Fibroblast of lung (primary cell): ENCODE results near the gene CAVIN3. TPM values are rescaled to one million over a fixed set of nuclear protein-coding genes. Genes with fewer than 3 reads are reported as not detected.

Source experiments
- DNase-seq, 2 donors: peaks; one replicate each; pipeline versions ENCODE4 v3.0.0 to v3.0.0-alpha.2; 2010; ENCODE audit warnings: low read depth in 2 of 2
- H2AFZ ChIP-seq: 2 replicates; pipeline ENCODE4 v1.5.1; 2012; ENCODE audit warnings: low read length, control low read depth, inconsistent platforms
- H3K27ac ChIP-seq: 2 replicates; pipeline ENCODE4 v1.5.1; 2011; ENCODE audit warnings: low read length, control low read depth; ENCODE audit not compliant: insufficient read depth
- H3K27me3 ChIP-seq: 2 replicates; pipeline ENCODE4 v1.5.1; 2011; ENCODE audit warnings: mild to moderate bottlenecking, low read length; ENCODE audit not compliant: control insufficient read depth, insufficient read depth
- H3K36me3 ChIP-seq: 2 replicates; pipeline ENCODE4 v1.5.1; 2011; ENCODE audit warnings: low read length; ENCODE audit not compliant: control insufficient read depth, insufficient read depth
- H3K4me1 ChIP-seq: 2 replicates; pipeline ENCODE4 v1.5.1; 2011; ENCODE audit warnings: low read length; ENCODE audit not compliant: control insufficient read depth, insufficient read depth; ENCODE audit errors: extremely low read depth
- H3K4me2 ChIP-seq: 2 replicates; pipeline ENCODE4 v1.5.1; 2011; ENCODE audit warnings: low read length, control low read depth; ENCODE audit not compliant: insufficient read depth; ENCODE audit errors: extremely low read depth
- H3K4me3 ChIP-seq, 4 experiments: fragments of 200-600 bp in 1 of 4; sonication (generic) in 1 of 4; replicated peaks in 1 of 4; 2 replicates each; pipeline ENCODE4 v1.5.1; 2011 to 2016; ENCODE audit warnings: low read length in 4 of 4, low read depth in 3 of 4, mild to moderate bottlenecking in 3 of 4, control low read depth in 2 of 4, inconsistent platforms in 1 of 4, mixed read lengths in 1 of 4; ENCODE audit not compliant: insufficient read depth in 1 of 4; ENCODE audit errors: control extremely low read depth in 1 of 4
- H3K79me2 ChIP-seq: 2 replicates; pipeline ENCODE4 v1.5.1; 2012; ENCODE audit warnings: mild to moderate bottlenecking, low read length, inconsistent platforms; ENCODE audit not compliant: control insufficient read depth, insufficient read depth
- H3K9ac ChIP-seq: 2 replicates; pipeline ENCODE4 v1.5.1; 2011; ENCODE audit warnings: mild to moderate bottlenecking, low read length, control low read depth; ENCODE audit not compliant: insufficient read depth
- H3K9me3 ChIP-seq: 2 replicates; pipeline ENCODE4 v1.5.1; 2012; ENCODE audit warnings: low read depth, low read length; ENCODE audit not compliant: control insufficient read depth, insufficient read depth
- H4K20me1 ChIP-seq: 2 replicates; pipeline ENCODE4 v1.5.1; 2011; ENCODE audit warnings: low read length; ENCODE audit not compliant: control insufficient read depth, insufficient read depth; ENCODE audit errors: extremely low read depth
- EZH2 ChIP-seq: IDR thresholded peaks from 2 replicates; pipeline ENCODE4 v1.5.1; 2012; ENCODE audit warnings: low read length, control low read depth, mild to moderate bottlenecking; ENCODE audit errors: missing control alignments
- polyA plus RNA-seq, 2 donors: library from polyadenylated mRNA; depleted of rRNA in 1 of 2; stranded (reverse) in 1 of 2; unstranded in 1 of 2; fragments of >200 nt; gene quantifications; 2 replicates each; pipeline ENCODE4 v1.2.1, GENCODE V29; 2011 to 2012; ENCODE audit warnings: missing spikeins in 1 of 2
- total RNA-seq: library from RNA; depleted of rRNA; stranded (reverse); fragments of >200 nt; gene quantifications from 2 replicates; pipeline ENCODE4 v1.2.1, GENCODE V29; 2014
- TF ChIP-seq, protein P1 (sequence below), 2 donors: IDR thresholded peaks in 1 of 2; conservative IDR thresholded peaks in 1 of 2; 1 replicate in 1 of 2; 2 replicates in 1 of 2; pipeline ENCODE4 v1.5.1; 2011 to 2012; ENCODE audit warnings: low read length in 2 of 2, control low read depth in 1 of 2, inconsistent platforms in 1 of 2, low read depth in 1 of 2, mild to moderate bottlenecking in 1 of 2

Gene CAVIN3
- total and polyA plus RNA-seq, 2 donors (not counting 1 experiment from before 2014, with no cell fraction given) = 50.9 to 87.9 TPM

- Histone ChIP-seq H3K4me1 (peaks cover 18% of the 10 kb centered on the region), H4K20me1 (no peaks in the 10 kb centered on the region), H3K4me3 (peak overlapping the region; percentile 63 to 96 (median 78)), H3K9me3 (no peaks in the 10 kb centered on the region), H3K36me3 (no peaks in the 10 kb centered on the region), H2AFZ (no peak overlapping the region), H3K9ac (peak overlapping the region; percentile 94), H3K27me3 (no peaks in the 10 kb centered on the region), H3K4me2 (peak overlapping the region; percentile 94), H3K27ac (peak overlapping the region; percentile 97), H3K79me2 (peaks cover 18% of the 10 kb centered on the region)
- DNase-seq = peak; percentile 45 to 66
- TF ChIP-seq, protein P1, sequence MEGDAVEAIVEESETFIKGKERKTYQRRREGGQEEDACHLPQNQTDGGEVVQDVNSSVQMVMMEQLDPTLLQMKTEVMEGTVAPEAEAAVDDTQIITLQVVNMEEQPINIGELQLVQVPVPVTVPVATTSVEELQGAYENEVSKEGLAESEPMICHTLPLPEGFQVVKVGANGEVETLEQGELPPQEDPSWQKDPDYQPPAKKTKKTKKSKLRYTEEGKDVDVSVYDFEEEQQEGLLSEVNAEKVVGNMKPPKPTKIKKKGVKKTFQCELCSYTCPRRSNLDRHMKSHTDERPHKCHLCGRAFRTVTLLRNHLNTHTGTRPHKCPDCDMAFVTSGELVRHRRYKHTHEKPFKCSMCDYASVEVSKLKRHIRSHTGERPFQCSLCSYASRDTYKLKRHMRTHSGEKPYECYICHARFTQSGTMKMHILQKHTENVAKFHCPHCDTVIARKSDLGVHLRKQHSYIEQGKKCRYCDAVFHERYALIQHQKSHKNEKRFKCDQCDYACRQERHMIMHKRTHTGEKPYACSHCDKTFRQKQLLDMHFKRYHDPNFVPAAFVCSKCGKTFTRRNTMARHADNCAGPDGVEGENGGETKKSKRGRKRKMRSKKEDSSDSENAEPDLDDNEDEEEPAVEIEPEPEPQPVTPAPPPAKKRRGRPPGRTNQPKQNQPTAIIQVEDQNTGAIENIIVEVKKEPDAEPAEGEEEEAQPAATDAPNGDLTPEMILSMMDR (conservative IDR thresholded peaks at IDR 0.05 in 1 of 2, IDR thresholded peaks at IDR 0.05 in 1 of 2; ENCODE audit: low read depth in 1 of 2, low read length in 2 of 2) = no peak
- TF ChIP-seq EZH2 = no peak
Measured at GRCh38 chr11:6319001-6319703, 1.1 kb downstream of the CAVIN3 start.

DNA sequence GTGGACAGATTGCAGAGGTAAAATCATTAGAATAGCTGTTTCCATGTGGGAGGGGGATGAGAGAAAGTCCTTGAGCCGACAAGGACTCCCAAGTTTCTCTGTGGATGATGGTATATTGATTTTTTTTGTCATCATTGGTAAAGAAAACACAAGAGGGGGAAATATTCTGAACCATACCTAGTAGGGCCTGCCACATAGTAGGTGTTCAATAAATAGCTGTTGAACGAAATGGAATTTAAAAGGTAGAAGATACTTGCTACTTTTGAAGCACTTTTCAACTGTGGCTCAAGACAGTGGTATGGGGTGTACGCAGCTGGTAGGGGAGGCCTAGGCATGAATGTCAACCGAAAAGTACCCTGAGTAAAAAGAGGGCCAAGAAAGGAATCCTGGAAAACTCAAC is 2.1 kb downstream of the CAVIN3 start:
- Histone ChIP-seq H4K20me1 (no peaks in the 10 kb centered on the region), H3K4me1 (peaks cover 18% of the 10 kb centered on the region), H3K4me2 (peak overlapping the region; percentile 94), H3K9me3 (no peaks in the 10 kb centered on the region), H3K4me3 (peak overlapping the region; percentile 63 to 96 (median 78)), H3K36me3 (no peaks in the 10 kb centered on the region), H3K9ac (peak overlapping the region; percentile 94), H3K27me3 (no peaks in the 10 kb centered on the region), H2AFZ (no peak overlapping the region), H3K27ac (peak overlapping the region; percentile 97), H3K79me2 (peaks cover 18% of the 10 kb centered on the region)
- peak in 1 of 2 donors; percentile 8 for DNase-seq
- TF ChIP-seq, protein P1 (conservative IDR thresholded peaks at IDR 0.05 in 1 of 2, IDR thresholded peaks at IDR 0.05 in 1 of 2; ENCODE audit: low read depth in 1 of 2, low read length in 2 of 2) = no peak
- TF ChIP-seq EZH2 = no peak

- Histone ChIP-seq H3K79me2 (peaks cover 18% of the 10 kb centered on the region), H3K27me3 (no peaks in the 10 kb centered on the region), H3K27ac (no peak overlapping the region), H3K4me2 (peak overlapping the region; percentile 21), H2AFZ (no peak overlapping the region), H3K9me3 (no peaks in the 10 kb centered on the region), H3K4me1 (peaks cover 10% of the 10 kb centered on the region), H4K20me1 (no peaks in the 10 kb centered on the region), H3K4me3 (no peak overlapping the region), H3K36me3 (no peaks in the 10 kb centered on the region), H3K9ac (no peak overlapping the region)
- TF ChIP-seq EZH2 = no peak
- TF ChIP-seq, protein P1 (conservative IDR thresholded peaks at IDR 0.05 in 1 of 2, IDR thresholded peaks at IDR 0.05 in 1 of 2; ENCODE audit: low read depth in 1 of 2, low read length in 2 of 2) = peak; percentile 95 to 99
- DNase-seq = peak; percentile 55 to 71
Measured at GRCh38 chr11:6315811-6316425, 4.4 kb downstream of the CAVIN3 start.
